HG02642 (cell line): ENCODE results near the gene LCMT1.
"Not testable (repeated sequence)": the region's sequence is repeated elsewhere in the genome, so short reads cannot be mapped to it uniquely, and the experiment has no call there.

ENCODE experiments used
- ATAC-seq: cut with Tn5 transposase; IDR thresholded peaks from one replicate; pipeline ENCODE4 v1.9.1; 2021; ENCODE audit warnings: mild to moderate bottlenecking; ENCODE audit not compliant: unreplicated experiment, poor library complexity

The LCMT1 gene

GRCh38 chr16:25111403-25112166 is at the start of gene LCMT1:
Gene LCMT1, plus strand, starts transcription at chr16:25111742. Its CDS starts 142 bp downstream, at chr16:25111884.
- ATAC-seq = peak; percentile 95

- no peak for ATAC-seq
Measured at GRCh38 chr16:25063102-25063501, 48.4 kb upstream of the LCMT1 start.

GRCh38 chr16:25063865-25064264 is 47.7 kb upstream of the LCMT1 start:
- no peak for ATAC-seq

- not testable (repeated sequence) for ATAC-seq
Measured at GRCh38 chr16:25064281-25064680, 47.3 kb upstream of the LCMT1 start.

GRCh38 chr16:25064937-25065336 is 46.6 kb upstream of the LCMT1 start:
- no peak for ATAC-seq

GRCh38 chr16:25065899-25066298 is 45.6 kb upstream of the LCMT1 start:
- ATAC-seq = peak; percentile 33

GRCh38 chr16:25066426-25066746 is 45.2 kb upstream of the LCMT1 start:
- ATAC-seq = peak; percentile 17

- ATAC-seq = peak; percentile 87
Measured at GRCh38 chr16:25066747-25067631, 44.6 kb upstream of the LCMT1 start.

GRCh38 chr16:25073854-25074253 is 37.7 kb upstream of the LCMT1 start:
- ATAC-seq = no peak

GRCh38 chr16:25078386-25078978 is 33.1 kb upstream of the LCMT1 start:
- no peak for ATAC-seq

- no peak for ATAC-seq
Measured at GRCh38 chr16:25079637-25080378, 31.7 kb upstream of the LCMT1 start.

GRCh38 chr16:25080420-25081131 is 31.0 kb upstream of the LCMT1 start:
- no peak for ATAC-seq

GRCh38 chr16:25081702-25082101 is 29.8 kb upstream of the LCMT1 start:
- no peak for ATAC-seq

- no peak for ATAC-seq
Measured at GRCh38 chr16:25083065-25083464, 28.5 kb upstream of the LCMT1 start.

- ATAC-seq = no peak
Measured at GRCh38 chr16:25083701-25084100, 27.8 kb upstream of the LCMT1 start.

GRCh38 chr16:25084797-25085196 is 26.7 kb upstream of the LCMT1 start:
- no peak for ATAC-seq

- no peak for ATAC-seq
Measured at GRCh38 chr16:25087761-25088160, 23.8 kb upstream of the LCMT1 start.

- ATAC-seq = no peak
Measured at GRCh38 chr16:25089351-25089750, 22.2 kb upstream of the LCMT1 start.

- ATAC-seq = no peak
Measured at GRCh38 chr16:25092441-25092840, 19.1 kb upstream of the LCMT1 start.
